ENCODE measurements around the gene CERKL.

CERKL gene

DNA sequence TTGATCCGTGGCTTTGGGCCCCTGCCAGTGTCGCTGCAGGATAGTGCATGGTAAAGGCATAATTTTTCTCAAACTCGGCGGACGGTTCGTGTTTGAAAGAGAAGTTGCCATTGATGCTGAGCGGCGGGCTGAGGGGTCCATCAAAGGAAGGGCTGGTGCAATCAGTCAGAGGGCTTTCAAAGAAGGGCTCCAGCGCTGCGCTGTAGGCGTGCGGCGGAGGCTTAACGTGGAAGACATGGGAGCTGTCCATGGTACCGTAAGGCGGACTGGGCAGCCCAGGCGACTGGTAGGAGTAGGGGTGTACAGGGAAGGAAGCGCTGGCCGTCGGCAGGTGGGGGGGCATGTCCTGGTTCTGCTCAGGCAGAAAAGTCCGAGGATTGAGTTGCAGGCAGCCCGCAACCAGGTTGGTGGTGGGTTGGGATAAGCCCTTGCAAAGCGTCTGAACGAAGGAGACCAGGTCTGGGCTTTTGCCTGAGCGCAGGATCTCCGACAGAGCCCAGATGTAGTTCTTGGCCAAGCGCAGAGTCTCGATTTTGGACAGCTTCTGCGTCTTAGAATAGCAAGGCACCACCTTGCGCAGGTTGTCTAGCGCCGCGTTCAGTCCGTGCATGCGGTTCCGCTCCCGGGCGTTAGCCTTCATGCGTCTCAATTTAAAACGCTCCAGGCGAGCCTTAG is 21.1 kb upstream of the CERKL start:
- DNase-seq = peak in 4 of 5 donors; percentile 21 to 50 (median 40)

DNA sequence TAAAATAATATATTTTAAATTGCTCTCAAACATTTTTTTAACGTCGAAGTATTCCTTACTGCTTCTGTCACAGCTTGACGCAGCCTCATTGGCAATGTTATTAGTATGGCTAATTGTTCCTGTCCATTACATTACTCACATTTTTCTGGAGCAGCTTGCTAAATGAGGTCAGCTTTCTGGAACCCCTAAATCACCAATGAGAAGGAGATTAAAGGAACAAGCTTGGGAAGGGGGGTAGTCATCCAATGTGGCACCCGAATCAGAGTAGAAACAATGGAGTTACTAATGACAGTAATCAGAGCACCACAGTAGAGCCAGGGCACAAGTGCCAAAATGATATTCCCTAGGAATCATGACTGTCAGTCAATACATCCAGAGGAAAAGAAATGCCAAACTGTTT is 18.3 kb upstream of the CERKL start:
- no peak for DNase-seq

DNA sequence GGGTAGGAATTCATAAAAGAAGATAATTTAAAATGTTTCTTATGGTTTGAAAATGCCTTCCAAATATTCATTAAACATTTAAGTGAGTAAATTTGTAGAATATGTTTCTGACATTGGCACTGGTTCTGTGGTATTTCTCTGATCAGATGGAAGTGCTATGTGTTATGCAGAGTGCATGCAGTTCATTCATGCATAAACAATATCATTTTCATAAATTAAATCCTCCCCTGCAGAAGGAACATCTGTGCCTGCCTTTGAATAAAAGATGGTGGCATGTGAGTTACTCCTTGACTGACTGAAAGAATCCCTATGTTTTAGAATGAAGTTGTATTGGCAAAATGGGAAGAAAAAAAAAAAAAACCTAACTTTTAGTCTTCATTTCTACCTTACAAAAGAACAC is 17.6 kb upstream of the CERKL start:
- DNase-seq = no peak

DNA sequence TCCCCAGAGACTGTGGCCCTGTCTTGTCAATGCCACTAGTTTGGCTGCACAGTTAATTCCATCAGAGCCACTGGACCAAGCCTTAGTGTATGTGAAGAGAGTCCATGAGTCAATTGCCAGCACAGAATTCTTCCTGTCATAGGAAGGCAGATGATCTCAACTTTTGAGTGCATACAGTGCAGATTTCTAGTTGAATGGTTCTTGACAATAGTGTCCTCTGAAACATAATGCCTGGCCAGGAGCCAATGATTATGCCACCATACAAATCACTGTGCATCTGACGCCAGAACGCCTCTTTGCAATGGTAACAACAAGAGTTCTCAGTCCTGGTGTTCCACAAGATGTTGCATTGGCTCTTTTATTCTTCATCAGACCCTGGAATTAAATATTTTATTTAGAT is 16.3 kb upstream of the CERKL start:
- DNase-seq = no peak

GRCh38 chr2:181672255-181673008 is 15.5 kb upstream of the CERKL start:
- no peak for DNase-seq

GRCh38 chr2:181670632-181671031 is 13.7 kb upstream of the CERKL start:
- no peak for DNase-seq

GRCh38 chr2:181667234-181667633 is 10.3 kb upstream of the CERKL start:
- no peak for DNase-seq

- no peak for DNase-seq
Measured at GRCh38 chr2:181662287-181662686, 5.4 kb upstream of the CERKL start.

DNA sequence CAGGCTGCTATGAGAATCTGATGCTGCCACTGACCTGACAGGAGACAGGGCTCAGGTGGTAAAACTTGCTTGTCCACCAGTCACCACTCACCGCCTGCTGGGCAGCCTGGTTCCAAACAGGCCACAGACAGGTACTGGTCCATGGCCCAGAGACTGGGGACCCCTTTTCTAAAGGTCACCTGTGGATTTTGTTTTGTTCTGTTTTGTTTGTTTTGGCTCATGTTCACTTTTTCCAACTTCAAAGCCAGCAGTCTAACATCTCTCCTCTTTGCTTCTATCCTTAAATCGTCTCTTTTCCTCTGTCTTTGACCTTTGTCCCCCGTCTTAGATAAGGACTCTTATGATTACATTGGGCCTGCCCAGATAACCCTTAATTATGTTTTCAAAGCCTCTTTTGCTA is 3.3 kb upstream of the CERKL start:
- DNase-seq = no peak

DNA sequence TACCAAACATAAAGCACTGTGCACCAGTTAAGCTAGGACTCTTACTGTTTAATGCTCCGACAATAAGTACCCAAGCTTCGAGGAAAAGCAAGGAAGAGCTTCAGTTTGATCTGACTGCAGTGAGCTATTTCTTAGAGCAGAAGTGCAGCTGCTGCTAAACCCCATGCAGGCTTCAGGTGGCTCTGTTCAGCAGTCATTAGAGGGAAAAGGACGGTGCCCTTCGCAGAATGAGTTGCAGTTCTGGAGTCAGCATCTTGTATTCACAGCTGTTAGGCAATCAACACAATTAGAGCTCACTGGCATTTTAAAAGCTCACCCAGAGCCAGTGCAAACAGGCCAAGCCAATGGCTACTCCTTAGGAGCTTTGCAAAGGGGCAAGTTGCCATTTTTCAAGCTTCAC is 1.5 kb upstream of the CERKL start:
- no peak for DNase-seq

DNA sequence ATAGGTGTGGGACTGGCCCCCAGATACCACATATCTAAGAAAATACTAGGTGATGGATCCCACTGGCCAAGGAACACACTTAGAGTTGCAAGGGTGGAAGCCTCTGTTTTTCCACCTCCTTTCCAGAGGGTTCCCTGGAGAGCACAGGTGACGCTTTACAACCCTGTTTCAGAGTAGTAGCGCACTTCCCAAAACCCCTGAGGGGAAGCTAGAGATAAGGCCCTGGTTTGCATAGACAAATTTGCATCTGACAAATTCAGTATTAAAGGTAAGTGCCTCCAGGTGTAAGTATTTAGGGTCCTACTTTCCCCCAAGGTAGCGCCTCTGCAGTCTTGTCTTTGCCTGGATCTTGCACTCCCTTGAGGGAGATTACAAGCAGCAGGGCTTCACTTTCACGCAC is 474 bp upstream of the CERKL start:
- DNase-seq = no peak

DNA sequence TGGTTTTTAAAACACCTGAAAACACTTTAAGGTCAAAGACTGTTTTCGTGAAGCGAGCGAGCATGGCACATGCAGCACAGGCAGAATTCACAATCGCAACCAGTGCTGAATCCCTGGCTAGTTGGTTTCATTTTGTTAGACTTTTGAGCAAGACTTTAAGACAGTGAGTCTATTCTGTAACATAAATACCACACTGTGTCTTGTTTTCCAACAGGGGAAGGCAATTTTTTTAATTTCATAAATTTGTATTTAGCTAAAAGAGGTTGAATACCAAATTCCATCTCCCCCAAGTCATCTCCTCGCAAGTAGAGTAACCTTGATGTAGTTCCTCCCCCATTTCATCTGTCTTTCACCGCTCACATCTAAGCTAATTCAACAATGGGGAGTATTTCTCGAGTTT is 1.4 kb downstream of the CERKL start:
- no peak for DNase-seq

GRCh38 chr2:181649436-181649979 is 7.4 kb downstream of the CERKL start:
- DNase-seq = no peak

- DNase-seq = no peak
Measured at GRCh38 chr2:181648478-181649155, 8.3 kb downstream of the CERKL start.

DNA sequence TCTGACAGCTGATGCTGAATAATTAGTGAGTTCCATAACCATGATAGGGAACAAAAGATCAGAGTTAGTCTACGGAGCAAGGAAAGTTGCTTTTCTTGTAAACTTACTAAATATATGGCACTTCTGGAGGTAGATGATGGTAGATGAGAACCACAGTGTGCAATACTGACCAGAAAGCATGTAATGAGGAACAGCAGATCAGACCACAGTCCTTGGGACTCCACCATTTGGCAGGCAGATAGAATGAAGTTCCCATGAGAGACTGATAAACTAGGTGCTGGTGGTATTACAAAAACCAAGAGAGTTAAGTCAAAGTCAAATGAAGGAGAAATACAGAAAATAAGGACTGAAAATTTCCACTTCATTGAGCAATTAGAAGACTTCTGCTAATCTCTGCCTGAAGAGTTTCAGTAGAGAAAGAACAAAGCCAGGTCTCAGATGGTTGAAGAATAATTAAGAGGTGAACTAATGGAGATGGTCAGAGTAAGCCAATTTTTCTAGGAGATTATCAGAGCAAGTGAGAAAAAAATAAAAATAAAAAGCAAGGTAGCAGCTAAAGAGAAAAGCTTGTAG is 10.4 kb downstream of the CERKL start:
- no peak for DNase-seq

- DNase-seq = no peak
Measured at GRCh38 chr2:181643151-181643550, 13.8 kb downstream of the CERKL start.

GRCh38 chr2:181642086-181642485 is 14.8 kb downstream of the CERKL start:
- DNase-seq = no peak

DNA sequence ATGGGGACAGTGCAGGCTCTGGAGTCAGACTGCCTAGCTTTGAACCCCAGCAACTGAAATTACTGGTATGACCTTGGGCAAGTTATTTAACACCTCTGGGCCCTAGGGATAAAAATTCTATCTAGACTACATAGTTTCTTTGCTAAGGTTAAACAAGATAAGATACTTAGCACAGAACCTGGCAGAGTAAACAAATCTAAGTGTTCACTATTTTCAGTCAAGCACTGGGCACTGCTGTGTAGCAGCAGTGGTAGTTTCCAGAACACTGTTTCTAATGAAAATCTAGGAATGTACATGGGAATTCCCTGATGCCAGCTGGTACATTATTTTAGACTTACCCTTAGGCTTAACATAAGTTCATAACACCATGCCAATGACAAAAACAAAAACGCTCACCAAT is 17.2 kb downstream of the CERKL start:
- no peak for DNase-seq

DNA sequence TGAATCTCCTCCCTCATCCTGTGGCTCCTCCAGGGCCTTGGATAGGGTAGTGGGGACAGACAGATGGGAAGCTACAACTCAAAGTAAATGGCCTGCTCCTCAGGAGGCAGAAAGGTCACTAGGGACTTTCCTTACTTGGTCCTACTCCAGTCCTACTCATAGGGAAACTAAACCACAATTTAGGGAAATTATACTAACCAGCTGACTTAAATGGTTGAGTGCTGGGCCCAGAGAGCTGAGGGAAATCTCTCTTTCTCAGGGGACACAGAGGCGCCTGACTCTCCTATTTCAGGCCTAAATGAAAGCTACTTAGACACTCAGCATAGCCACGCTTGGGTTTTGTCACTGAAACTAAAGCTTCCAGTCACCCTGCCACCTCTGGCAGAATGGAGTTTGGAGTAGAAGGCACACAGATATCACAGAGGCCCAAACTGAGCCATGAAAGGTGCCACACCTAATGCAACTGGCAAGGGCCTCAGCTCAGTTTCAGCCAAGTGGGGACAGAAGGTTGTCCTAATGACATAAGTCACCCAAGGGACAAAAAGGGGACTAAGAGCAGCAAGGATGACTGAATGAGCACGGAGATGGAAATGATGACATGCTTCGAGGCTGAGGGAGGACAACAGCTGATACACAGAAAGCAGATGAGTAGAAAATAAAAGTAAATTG is 24.0 kb downstream of the CERKL start:
- DNase-seq = no peak

DNA sequence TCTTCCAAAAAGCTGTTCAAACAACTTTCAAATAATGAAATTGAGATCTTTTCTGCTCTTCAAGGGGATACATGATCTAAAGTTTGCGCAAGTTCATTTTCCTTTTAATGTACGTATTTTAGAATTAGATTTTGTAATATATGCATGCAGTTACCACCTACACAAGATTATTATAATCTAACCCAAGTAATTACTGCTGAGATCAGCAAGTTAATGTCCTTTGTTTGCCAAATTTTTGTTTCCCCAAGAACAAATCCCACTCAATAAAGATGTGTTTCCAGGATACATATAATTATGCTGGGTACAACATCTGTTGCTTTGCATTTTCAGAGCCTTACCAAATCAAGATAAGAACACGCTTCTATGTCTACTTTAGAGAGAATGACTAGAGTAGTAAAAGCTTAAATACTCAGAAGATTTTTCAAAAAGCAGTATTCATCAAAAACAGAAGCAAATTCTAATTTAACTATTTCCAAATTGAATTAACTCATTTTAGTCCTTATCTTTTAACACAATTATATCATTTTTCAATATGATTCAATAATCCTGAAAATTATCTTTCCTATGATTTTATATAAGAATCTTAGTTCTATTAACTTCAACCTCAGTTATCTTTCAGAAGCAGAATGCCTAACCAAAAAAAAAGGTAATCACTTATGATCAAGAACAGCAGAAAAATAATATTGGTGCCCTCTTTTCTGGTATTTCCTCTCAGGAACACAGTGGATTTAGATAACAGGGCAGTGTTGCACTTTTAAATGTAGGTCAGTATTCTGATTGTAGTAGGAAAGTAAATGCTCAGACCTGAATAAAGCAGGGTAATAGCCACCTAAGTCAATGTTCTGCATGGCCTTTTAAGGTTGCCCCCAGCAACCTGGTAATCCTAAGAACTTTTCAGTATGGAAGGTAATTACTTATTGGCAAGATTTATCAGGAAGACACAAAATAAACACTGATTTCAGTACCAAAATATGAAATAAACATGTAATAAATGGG is 28.0 kb downstream of the CERKL start:
- DNase-seq = no peak

DNA sequence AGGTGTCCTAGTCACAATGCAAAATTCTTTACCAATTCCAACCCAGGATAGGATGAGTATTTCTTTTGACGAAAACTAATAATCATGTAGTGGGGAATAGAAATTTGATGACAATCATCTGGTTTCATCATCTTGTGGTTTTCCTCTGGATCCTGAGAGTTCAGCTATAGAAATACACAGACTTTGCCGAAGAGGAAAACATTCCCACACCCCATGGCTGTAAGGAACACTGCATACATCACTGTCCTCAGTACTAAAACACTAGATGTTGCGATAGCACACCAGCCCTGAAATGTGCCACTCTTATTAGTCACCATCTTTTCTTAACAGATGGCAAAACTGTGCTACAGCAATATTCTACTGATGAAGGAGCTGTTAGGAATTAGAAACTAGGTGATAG is 29.4 kb downstream of the CERKL start:
- no peak for DNase-seq

- no peak for DNase-seq
Measured at GRCh38 chr2:181626671-181627070, 30.2 kb downstream of the CERKL start.

Measured in T-helper 1 cell (primary cell).